Hematopoietic multipotent progenitor cell treated with erythropoietin and hydrocortisone succinate and interleukin-3 and kit ligand, for 15 days (in vitro differentiated cells): ENCODE data around the gene TMEM219.

ENCODE experiments used
- DNase-seq: peaks from one replicate; pipeline ENCODE4 v3.0.0-alpha.2; 2015; ENCODE audit warnings: low spot score

TMEM219 gene

DNA sequence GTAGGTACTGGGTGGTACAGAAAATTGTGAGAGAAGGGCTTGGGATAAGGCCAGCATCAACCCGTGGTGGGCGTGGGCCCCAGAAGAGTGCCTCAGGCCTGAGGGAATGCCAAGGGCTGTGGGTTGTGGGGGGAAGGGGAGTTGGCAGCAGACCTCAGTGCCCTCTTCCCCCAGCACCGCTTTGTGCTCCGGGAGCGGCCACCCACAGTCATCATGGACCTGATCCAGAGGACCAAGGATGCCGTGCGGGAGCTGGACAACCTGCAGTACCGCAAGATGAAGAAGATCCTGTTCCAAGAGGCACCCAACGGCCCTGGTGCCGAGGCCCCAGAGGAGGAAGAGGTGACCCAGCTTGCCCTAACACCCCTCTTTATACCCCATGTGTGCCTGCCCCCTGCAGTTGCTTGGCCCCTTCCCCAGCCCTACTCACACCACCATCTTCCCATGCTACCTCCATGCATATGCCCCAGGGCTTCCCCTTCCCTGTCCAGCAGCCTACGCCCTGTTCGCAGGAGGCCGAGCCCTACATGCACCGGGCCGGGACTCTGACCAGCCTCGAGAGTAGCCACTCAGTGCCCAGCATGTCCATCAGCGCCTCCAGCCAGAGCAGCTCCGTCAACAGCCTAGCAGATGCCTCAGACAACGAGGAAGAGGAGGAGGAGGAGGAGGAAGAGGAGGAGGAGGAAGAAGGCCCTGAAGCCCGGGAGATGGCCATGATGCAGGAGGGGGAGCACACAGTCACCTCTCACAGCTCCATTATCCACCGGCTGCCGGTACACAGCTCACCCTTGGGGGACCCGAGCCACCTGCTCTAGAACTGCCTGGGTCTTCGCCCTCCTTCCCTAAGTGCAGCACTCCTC is 20.9 kb downstream of the TMEM219 start:
- no peak for DNase-seq

DNA sequence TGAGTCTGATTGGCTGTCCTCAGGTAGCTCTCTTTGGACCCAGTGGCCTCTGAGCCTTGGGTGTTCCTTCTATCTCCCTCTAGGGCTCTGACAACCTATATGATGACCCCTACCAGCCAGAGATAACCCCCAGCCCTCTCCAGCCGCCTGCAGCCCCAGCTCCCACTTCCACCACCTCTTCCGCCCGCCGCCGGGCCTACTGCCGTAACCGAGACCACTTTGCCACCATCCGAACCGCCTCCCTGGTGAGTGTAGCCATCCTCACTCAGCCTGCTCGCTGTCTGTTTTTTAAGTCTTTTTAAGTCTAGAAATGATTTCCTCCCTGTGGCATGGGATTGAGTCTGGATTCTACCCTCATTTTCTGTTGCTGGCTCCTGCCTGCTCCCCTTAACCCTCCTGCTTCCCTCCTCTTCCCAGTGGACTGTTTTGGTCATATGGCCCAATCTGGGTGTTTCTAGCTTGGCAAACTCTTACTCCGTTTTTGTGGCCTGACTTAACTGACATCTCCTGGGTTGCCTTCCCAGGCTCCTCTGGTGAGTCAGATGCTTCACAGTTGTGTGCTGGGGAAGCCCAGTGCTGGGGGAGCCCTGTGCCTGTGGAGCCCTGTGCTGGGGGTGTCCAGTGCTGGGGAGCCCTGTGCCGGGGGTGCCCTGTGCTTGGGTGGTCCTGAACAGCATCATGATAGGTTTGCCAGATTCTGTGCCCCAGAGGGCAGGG is 21.7 kb downstream of the TMEM219 start:
- no peak for DNase-seq

DNA sequence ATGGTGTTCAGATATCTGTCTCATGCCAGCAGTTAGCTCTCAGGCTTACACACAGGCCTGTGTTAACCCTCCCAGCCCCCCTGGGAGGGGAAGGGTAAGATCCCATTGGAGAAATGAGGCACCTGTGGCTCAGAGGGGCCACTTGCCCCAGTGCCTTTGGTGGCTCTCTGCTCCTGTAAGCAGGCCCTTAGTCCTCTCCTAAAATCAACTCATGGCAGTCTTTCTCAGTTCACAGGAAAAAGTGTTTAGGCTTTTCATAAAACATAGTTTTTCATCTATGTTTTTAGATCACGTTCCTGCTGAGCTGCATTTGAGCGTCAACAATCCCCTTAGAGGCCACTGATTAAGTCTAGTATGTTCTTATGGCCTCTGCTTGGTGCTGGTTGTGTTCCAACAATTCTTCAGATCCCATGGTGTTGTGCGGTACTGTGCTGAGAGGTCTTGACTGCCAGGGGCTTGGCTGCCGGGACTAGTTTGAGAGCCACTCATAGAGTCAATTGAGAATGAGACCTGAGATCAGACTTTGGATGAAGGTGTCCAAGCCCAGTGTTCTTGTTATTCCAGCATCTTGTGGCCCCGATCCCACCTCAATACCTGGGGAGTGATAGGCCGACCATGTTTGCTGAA is 22.4 kb downstream of the TMEM219 start:
- no peak for DNase-seq

- no peak for DNase-seq
Measured at GRCh38 chr16:29984764-29985147, 22.9 kb downstream of the TMEM219 start.

GRCh38 chr16:29985271-29985811 is 23.5 kb downstream of the TMEM219 start:
- DNase-seq, result no peak

DNA sequence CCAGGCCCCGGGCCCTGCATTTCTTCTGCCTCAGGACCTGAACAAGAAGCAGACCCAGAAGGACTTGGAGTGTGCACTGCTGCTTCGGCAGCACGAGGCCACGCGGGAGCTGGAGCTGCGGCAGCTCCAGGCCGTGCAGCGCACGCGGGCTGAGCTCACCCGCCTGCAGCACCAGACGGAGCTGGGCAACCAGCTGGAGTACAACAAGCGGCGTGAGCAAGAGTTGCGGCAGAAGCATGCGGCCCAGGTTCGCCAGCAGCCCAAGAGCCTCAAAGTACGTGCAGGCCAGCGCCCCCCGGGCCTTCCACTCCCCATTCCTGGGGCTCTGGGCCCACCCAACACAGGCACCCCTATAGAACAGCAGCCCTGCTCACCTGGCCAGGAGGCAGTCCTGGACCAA is 24.4 kb downstream of the TMEM219 start:
- DNase-seq, result no peak

DNA sequence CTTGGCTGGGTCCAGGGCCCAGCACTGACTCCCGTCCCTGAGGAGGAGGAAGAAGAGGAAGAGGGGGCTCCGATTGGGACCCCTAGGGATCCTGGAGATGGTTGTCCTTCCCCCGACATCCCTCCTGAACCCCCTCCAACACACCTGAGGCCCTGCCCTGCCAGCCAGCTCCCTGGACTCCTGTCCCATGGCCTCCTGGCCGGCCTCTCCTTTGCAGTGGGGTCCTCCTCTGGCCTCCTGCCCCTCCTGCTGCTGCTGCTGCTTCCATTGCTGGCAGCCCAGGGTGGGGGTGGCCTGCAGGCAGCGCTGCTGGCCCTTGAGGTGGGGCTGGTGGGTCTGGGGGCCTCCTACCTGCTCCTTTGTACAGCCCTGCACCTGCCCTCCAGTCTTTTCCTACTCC is 25.1 kb downstream of the TMEM219 start:
- DNase-seq, result no peak

DNA sequence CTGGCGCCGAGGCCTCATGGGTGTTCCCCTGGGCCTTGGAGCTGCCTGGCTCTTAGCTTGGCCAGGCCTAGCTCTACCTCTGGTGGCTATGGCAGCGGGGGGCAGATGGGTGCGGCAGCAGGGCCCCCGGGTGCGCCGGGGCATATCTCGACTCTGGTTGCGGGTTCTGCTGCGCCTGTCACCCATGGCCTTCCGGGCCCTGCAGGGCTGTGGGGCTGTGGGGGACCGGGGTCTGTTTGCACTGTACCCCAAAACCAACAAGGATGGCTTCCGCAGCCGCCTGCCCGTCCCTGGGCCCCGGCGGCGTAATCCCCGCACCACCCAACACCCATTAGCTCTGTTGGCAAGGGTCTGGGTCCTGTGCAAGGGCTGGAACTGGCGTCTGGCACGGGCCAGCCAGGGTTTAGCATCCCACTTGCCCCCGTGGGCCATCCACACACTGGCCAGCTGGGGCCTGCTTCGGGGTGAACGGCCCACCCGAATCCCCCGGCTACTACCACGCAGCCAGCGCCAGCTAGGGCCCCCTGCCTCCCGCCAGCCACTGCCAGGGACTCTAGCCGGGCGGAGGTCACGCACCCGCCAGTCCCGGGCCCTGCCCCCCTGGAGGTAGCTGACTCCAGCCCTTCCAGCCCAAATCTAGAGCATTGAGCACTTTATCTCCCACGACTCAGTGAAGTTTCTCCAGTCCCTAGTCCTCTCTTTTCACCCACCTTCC is 25.6 kb downstream of the TMEM219 start:
- no peak for DNase-seq

DNA sequence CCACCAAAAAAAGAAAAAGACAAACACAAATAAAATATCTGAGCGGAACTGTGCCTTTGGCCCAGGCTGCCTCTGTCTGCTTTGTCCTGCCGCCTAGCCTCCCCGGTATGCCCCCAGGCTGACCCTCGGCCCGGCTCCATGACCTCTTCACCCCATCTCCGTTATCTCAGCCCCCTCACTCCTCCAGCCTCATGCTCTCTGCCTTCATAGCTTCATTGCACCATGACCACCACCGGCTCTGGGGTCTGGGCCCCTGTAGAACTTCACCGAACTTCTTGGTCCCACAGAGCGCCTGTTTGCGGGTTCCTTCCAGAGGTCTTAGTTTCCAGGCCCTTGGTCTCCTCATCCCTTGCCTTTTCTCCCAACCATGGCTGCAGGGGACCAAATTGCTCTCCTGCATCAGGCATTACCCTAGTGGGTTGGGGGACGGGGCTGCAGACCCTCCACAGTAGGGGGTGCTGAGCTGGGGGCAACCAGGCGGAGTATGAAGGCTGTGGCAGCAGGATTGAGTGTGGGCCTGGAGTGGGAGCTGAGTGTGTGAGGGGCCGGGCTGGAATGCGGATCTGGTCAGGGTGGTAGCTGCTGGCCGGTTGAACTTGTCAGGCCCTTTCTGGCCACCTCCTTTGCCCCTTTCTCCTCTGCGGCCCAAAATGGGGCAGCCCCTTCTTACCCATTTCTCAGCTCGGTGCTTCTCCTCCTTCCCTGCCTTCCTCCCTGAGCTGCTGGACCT is 26.6 kb downstream of the TMEM219 start:
- DNase-seq, result no peak

GRCh38 chr16:29989111-29989858 is 27.4 kb downstream of the TMEM219 start:
- DNase-seq, result no peak

GRCh38 chr16:29990034-29990433 is 28.2 kb downstream of the TMEM219 start:
- no peak for DNase-seq

GRCh38 chr16:29990883-29991570 is 29.1 kb downstream of the TMEM219 start:
- no peak for DNase-seq

DNA sequence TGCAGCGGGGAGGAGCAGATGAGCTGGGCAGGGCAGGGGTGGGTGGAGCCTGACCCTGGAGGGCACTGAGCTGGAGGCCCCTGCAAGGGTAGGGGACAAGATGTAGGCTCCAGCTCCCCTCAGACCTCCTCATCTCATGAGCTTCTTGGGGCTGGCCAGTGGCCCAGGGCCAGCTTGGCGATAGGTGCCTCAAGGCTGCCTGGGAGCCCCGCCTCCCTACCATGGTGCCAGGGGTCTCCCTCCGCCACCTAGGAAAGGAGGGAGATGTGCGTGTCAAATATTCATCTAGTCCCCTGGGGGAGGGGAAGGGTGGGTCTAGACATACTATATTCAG is 29.7 kb downstream of the TMEM219 start:
- DNase-seq, result no peak

GRCh38 chr16:29992344-29992967 is 30.6 kb downstream of the TMEM219 start:
- DNase-seq, result no peak

GRCh38 chr16:29993191-29993902 is 31.5 kb downstream of the TMEM219 start:
- DNase-seq, result no peak

- DNase-seq, result no peak
Measured at GRCh38 chr16:29993903-29994599, 32.2 kb downstream of the TMEM219 start.

- DNase-seq, result peak; percentile 74
Measured at GRCh38 chr16:29994600-29995323, 32.9 kb downstream of the TMEM219 start.
